Stomach (tissue), 9 donors: ENCODE data around the gene CRYBG1. TPM values are rescaled to one million over a fixed set of nuclear protein-coding genes. Genes with fewer than 3 reads are reported as not detected.

Source experiments
- DNase-seq, 2 donors: peaks; one replicate each; pipeline versions ENCODE4 v3.0.0 to v3.0.0-alpha.2; 2013 to 2019
- H3K27ac ChIP-seq, 5 donors: fragments of 200-600 bp in 4 of 5; sonication (generic) in 4 of 5; one replicate each; pipeline ENCODE4 v1.5.1; 2013 to 2019; ENCODE audit warnings: mild to moderate bottlenecking in 1 of 5, moderate library complexity in 1 of 5
- H3K27me3 ChIP-seq, 3 donors: fragments of 200-600 bp; sonication (generic); one replicate each; pipeline ENCODE4 v1.5.1; 2017 to 2019; ENCODE audit warnings: mixed run types in 1 of 3
- H3K36me3 ChIP-seq, 4 donors: fragments of 200-600 bp; sonication (generic); 1 replicate in 3 of 4; 2 replicates in 1 of 4; pipeline ENCODE4 v1.5.1; 2016 to 2019
- H3K4me1 ChIP-seq, 4 donors: fragments of 200-600 bp; sonication (generic); one replicate each; pipeline ENCODE4 v1.5.1; 2016 to 2019
- H3K4me3 ChIP-seq, 4 donors: fragments of 200-600 bp; sonication (generic) in 3 of 4; one replicate each; pipeline ENCODE4 v1.5.1; 2016 to 2019; ENCODE audit warnings: mild to moderate bottlenecking in 1 of 4
- H3K9me3 ChIP-seq, 4 donors: fragments of 200-600 bp; sonication (generic); one replicate each; pipeline ENCODE4 v1.5.1; 2016 to 2019
- EP300 ChIP-seq: sonication (generic); formaldehyde crosslinking; IDR thresholded peaks from one replicate; pipeline ENCODE4 v1.6.1; 2017; ENCODE audit warnings: antibody characterized with exemption
- POLR2A ChIP-seq, 4 donors: fragments of 450-650 bp; IDR thresholded peaks; one replicate each; pipeline ENCODE4 v1.6.1; 2016; ENCODE audit warnings: antibody characterized with exemption in 4 of 4, control low read depth in 2 of 4, mild to moderate bottlenecking in 1 of 4, moderate library complexity in 1 of 4
- POLR2AphosphoS5 ChIP-seq, 3 donors: sonication (generic); formaldehyde crosslinking; IDR thresholded peaks; one replicate each; pipeline ENCODE4 v1.6.1; 2016; ENCODE audit warnings: antibody characterized with exemption in 3 of 3
- WGBS, 5 donors: extraction: QIAGEN DNeasy Blood & Tissue Kit in 3 of 5; methylation state at CpG; one replicate each; pipeline versions ENCODE4 v1.1.5 to v1.1.7; 2013 to 2018; 5-methylcytosine and 5-hydroxymethylcytosine counted together
- intact Hi-C: fragments of 100-400 bp; cut with DNase I; formaldehyde crosslinking; loops from one replicate; pipeline ENCODE4 v1.15.1; 2023; ENCODE audit warnings: low total_unique reads
- polyA plus RNA-seq, 3 donors: library from polyadenylated mRNA; stranded (reverse); fragments of 200-250 nt; gene quantifications; one replicate each; pipeline ENCODE4 v1.2.3, GENCODE V29; 2013
- total RNA-seq, 5 donors: library from RNA; depleted of rRNA; stranded (reverse); fragments of >200 nt; gene quantifications; one replicate each; pipeline versions ENCODE4 v1.1.0 to v1.2.3, GENCODE V29; 2014 to 2016
- TF ChIP-seq, protein P1 (sequence below), 7 experiments: fragments of 450-650 bp in 4 of 7; fragments of 200-600 bp in 3 of 7; sonication (generic) in 3 of 7; IDR thresholded peaks; one replicate each; pipeline ENCODE4 v1.5.1; 2016 to 2019; ENCODE audit warnings: antibody characterized with exemption in 7 of 7, control low read depth in 2 of 7, mild to moderate bottlenecking in 1 of 7
- donor health status: healthy with polysubstance abuse.
- donor health status: Bipolar disorder and iron deficiency.
- donor health status: healthy.

Gene CRYBG1
- total and polyA plus RNA-seq, 8 donors, result 0.45 to 47.2 (median 9.9) TPM

DNA sequence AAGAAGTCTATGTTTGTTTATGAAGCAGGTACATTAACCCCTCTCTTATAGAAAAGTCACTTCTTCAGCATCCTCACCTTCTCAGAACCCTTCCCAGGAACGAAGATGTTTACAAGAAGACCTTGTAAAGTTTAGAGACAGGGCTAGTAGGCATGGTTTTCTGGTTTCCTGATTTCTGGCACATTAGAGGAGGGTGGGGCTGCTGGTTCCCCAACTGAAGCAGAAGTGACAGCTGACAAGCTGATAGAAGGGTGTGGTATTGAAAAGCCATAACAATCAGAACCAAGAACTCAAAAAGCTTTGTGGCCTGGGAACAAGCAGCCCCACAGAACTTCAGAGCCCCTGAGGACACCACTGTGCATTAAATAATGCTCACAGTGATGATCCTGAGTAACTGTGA lies 177.6 kb downstream of the CRYBG1 start:
- no peak for TF ChIP-seq POLR2A (IDR thresholded peaks at IDR 0.05)
- TF ChIP-seq POLR2AphosphoS5 (IDR thresholded peaks at IDR 0.05), result no peak
- no peak for TF ChIP-seq EP300
- TF ChIP-seq, protein P1, sequence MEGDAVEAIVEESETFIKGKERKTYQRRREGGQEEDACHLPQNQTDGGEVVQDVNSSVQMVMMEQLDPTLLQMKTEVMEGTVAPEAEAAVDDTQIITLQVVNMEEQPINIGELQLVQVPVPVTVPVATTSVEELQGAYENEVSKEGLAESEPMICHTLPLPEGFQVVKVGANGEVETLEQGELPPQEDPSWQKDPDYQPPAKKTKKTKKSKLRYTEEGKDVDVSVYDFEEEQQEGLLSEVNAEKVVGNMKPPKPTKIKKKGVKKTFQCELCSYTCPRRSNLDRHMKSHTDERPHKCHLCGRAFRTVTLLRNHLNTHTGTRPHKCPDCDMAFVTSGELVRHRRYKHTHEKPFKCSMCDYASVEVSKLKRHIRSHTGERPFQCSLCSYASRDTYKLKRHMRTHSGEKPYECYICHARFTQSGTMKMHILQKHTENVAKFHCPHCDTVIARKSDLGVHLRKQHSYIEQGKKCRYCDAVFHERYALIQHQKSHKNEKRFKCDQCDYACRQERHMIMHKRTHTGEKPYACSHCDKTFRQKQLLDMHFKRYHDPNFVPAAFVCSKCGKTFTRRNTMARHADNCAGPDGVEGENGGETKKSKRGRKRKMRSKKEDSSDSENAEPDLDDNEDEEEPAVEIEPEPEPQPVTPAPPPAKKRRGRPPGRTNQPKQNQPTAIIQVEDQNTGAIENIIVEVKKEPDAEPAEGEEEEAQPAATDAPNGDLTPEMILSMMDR (IDR thresholded peaks at IDR 0.05), result no peak
- Histone ChIP-seq H3K4me3 (no peak overlapping the region), H3K36me3 (peaks cover 0 to 8% (median 4%) of the 10 kb centered on the region in 4 donors), H3K9me3 (no peaks in the 10 kb centered on the region), H3K27me3 (no peaks in the 10 kb centered on the region), H3K27ac (no peak overlapping the region), H3K4me1 (peaks cover 0 to 11% (median 0%) of the 10 kb centered on the region in 4 donors)
- no peak for DNase-seq
- WGBS, 5 donors, result 56 to 85% (median 67%) methylated on average over 1 of the region's 1 CpG
- intact Hi-C loops, result no loop called here

GRCh38 chr6:106539936-106540335 lies 179.4 kb downstream of the CRYBG1 start:
- peaks cover 0 to 11% (median 0%) of the 10 kb centered on the region in 4 donors for H3K4me1 ChIP-seq
- H3K9me3 ChIP-seq, result no peaks in the 10 kb centered on the region
- H3K27ac ChIP-seq, result no peak overlapping the region
- intact Hi-C loops, result no loop called here
- TF ChIP-seq, protein P1 (IDR thresholded peaks at IDR 0.05), result no peak
- TF ChIP-seq EP300 (no peak), POLR2A (IDR thresholded peaks at IDR 0.05) (no peak), POLR2AphosphoS5 (IDR thresholded peaks at IDR 0.05) (no peak)
- 82 to 88% (median 85%) methylated on average over 9 of the region's 9 CpGs for WGBS, 5 donors
- no peak overlapping the region for H3K4me3 ChIP-seq
- no peaks in the 10 kb centered on the region for H3K27me3 ChIP-seq
- peaks cover 0 to 17% (median 8%) of the 10 kb centered on the region in 4 donors for H3K36me3 ChIP-seq
- no peak for DNase-seq

GRCh38 chr6:106540432-106540831 lies 179.9 kb downstream of the CRYBG1 start:
- intact Hi-C loops, result no loop called here
- no peaks in the 10 kb centered on the region for H3K9me3 ChIP-seq
- TF ChIP-seq, protein P1 (IDR thresholded peaks at IDR 0.05), result no peak

DNA sequence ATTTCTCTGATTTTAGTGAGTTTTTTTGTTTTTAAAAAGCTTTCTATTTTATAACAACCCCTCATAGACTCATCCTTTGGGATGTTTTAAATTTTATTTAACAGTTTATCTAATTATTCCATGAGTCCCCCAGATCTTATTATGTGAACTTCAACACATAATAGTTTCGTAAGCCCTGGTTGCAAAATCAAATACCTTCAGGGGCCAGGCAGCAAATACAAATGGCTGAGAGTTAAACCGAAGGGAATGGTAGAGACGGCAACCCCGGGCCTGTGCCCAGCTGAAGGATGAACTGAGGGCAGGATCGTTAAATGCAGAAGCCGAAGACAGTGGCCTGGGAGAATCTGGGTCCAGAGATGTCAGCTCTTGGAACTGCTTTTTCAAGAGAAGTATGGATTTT lies 180.4 kb downstream of the CRYBG1 start:
- WGBS, 5 donors, result 88 to 97% (median 91%) methylated on average over 6 of the region's 6 CpGs
- intact Hi-C loops, result no loop called here

More at GRCh38 chr6:106540432-106540831, 179.9 kb downstream of the CRYBG1 start:
- Histone ChIP-seq H3K4me3 (no peak overlapping the region), H3K36me3 (peaks cover 0 to 17% (median 8%) of the 10 kb centered on the region in 4 donors), H3K4me1 (peaks cover 0 to 11% (median 0%) of the 10 kb centered on the region in 4 donors), H3K27ac (no peak overlapping the region), H3K27me3 (no peaks in the 10 kb centered on the region)
- DNase-seq, result no peak

More for the DNA sequence above, 180.4 kb downstream of the CRYBG1 start:
- TF ChIP-seq, protein P1 (IDR thresholded peaks at IDR 0.05), result no peak
- TF ChIP-seq POLR2A (IDR thresholded peaks at IDR 0.05), result no peak
- no peak for TF ChIP-seq EP300
- TF ChIP-seq POLR2AphosphoS5 (IDR thresholded peaks at IDR 0.05), result no peak
- H3K9me3 ChIP-seq, result no peaks in the 10 kb centered on the region
- no peak overlapping the region for H3K27ac ChIP-seq
- DNase-seq, result no peak
- no peak overlapping the region for H3K4me3 ChIP-seq
- peaks cover 0 to 14% (median 0%) of the 10 kb centered on the region in 4 donors for H3K4me1 ChIP-seq
- peaks cover 0 to 17% (median 8%) of the 10 kb centered on the region in 4 donors for H3K36me3 ChIP-seq
- H3K27me3 ChIP-seq, result no peaks in the 10 kb centered on the region
